ENCODE measurements around the gene LY6G6D. TPM values are rescaled to one million over a fixed set of nuclear protein-coding genes. Genes with fewer than 3 reads are reported as not detected.

Gene LY6G6D
- total and polyA plus RNA-seq, 2 of the 13 experiments (the other 11 are each of a cell fraction or from before 2014, with no cell fraction given), result not detected

GRCh38 chr6:31729515-31729978 is 14.4 kb downstream of the LY6G6D start (continued):
- no peak for TF ChIP-seq ZNF407 (CRISPR knock-in tag; IDR thresholded peaks at IDR 0.05; ENCODE audit: not compliant biosample characterization)
- TF ChIP-seq ZBED4 (CRISPR knock-in tag; IDR thresholded peaks at IDR 0.05; ENCODE audit: borderline replicate concordance), result peak; percentile 42; the same call in 1 of the 2 replicates
- no peak for TF ChIP-seq PLSCR1 (CRISPR knock-in tag; IDR thresholded peaks at IDR 0.05; ENCODE audit: borderline replicate concordance)
- TF ChIP-seq HOMEZ (CRISPR knock-in tag; IDR thresholded peaks at IDR 0.05; ENCODE audit: low read depth), result peak; percentile 78
- TF ChIP-seq ZNF577 (CRISPR knock-in tag; IDR thresholded peaks at IDR 0.05; ENCODE audit: borderline replicate concordance, low read depth), result no peak
- TF ChIP-seq, protein P1, sequence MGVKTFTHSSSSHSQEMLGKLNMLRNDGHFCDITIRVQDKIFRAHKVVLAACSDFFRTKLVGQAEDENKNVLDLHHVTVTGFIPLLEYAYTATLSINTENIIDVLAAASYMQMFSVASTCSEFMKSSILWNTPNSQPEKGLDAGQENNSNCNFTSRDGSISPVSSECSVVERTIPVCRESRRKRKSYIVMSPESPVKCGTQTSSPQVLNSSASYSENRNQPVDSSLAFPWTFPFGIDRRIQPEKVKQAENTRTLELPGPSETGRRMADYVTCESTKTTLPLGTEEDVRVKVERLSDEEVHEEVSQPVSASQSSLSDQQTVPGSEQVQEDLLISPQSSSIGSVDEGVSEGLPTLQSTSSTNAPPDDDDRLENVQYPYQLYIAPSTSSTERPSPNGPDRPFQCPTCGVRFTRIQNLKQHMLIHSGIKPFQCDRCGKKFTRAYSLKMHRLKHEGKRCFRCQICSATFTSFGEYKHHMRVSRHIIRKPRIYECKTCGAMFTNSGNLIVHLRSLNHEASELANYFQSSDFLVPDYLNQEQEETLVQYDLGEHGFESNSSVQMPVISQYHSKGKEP (CRISPR knock-in tag; IDR thresholded peaks at IDR 0.05), result no peak
- TF ChIP-seq PHF5A (CRISPR knock-in tag; IDR thresholded peaks at IDR 0.05; ENCODE audit: low read depth, unreplicated experiment), result peak; percentile 52
- peak; percentile 54; the same call in 1 of the 2 replicates for TF ChIP-seq ISL2 (CRISPR knock-in tag; IDR thresholded peaks at IDR 0.05)
- peak; percentile 77 for TF ChIP-seq PHF21A (CRISPR knock-in tag; IDR thresholded peaks at IDR 0.05)
- TF ChIP-seq ARNT (IDR thresholded peaks at IDR 0.05), result no peak

Measured in HepG2 (cell line).